Endodermal cell (in vitro differentiated cells): ENCODE results near the gene ZNF627. TPM values are rescaled to one million over a fixed set of nuclear protein-coding genes. Genes with fewer than 3 reads are reported as not detected.
"Not testable (repeated sequence)": the region's sequence is repeated elsewhere in the genome, so short reads cannot be mapped to it uniquely, and the experiment has no call there.

Experiments
- DNase-seq: peaks from one replicate; pipeline ENCODE4 v3.0.0-alpha.2; 2017
- H3K27ac ChIP-seq: 2 replicates; pipeline ENCODE4 v1.5.1; 2013; ENCODE audit warnings: mild to moderate bottlenecking, low read depth, low read length, moderate library complexity
- H3K27me3 ChIP-seq: 2 replicates; pipeline ENCODE4 v1.6.1; 2013; ENCODE audit warnings: mild to moderate bottlenecking, low read length, moderate library complexity; ENCODE audit not compliant: insufficient read depth, control insufficient read depth, poor library complexity, severe bottlenecking
- H3K36me3 ChIP-seq: 2 replicates; pipeline ENCODE4 v1.7.0; 2013; ENCODE audit warnings: mild to moderate bottlenecking, low read length, moderate library complexity; ENCODE audit not compliant: control insufficient read depth, insufficient read depth
- H3K4me1 ChIP-seq: one replicate; pipeline ENCODE4 v1.7.0; 2013; ENCODE audit warnings: low read length; ENCODE audit not compliant: control insufficient read depth, insufficient read depth
- H3K4me3 ChIP-seq: 2 replicates; pipeline ENCODE4 v1.5.1; 2013; ENCODE audit warnings: mild to moderate bottlenecking, low read length, moderate library complexity
- H3K9ac ChIP-seq: 2 replicates; pipeline ENCODE4 v1.6.1; 2013; ENCODE audit warnings: mild to moderate bottlenecking, low read length, moderate library complexity; ENCODE audit not compliant: poor library complexity, severe bottlenecking; ENCODE audit errors: extremely low read depth
- H3K9me3 ChIP-seq: 2 replicates; pipeline ENCODE4 v1.6.1; 2013; ENCODE audit warnings: mild to moderate bottlenecking, low read length, moderate library complexity; ENCODE audit not compliant: control insufficient read depth
- H3K27ac Mint-ChIP-seq: 2 replicates; pipeline ENCODE4 v1.8.0; 2020; ENCODE audit warnings: mixed read lengths
- H3K27me3 Mint-ChIP-seq: 2 replicates; pipeline ENCODE4 v1.8.0; 2021; ENCODE audit warnings: mild to moderate bottlenecking, mixed read lengths; ENCODE audit not compliant: insufficient read depth
- H3K36me3 Mint-ChIP-seq: 2 replicates; pipeline ENCODE4 v1.8.0; 2020; ENCODE audit warnings: low read depth, mixed read lengths
- H3K4me1 Mint-ChIP-seq: 2 replicates; pipeline ENCODE4 v1.8.0; 2020; ENCODE audit warnings: mixed read lengths
- H3K4me3 Mint-ChIP-seq: 2 replicates; pipeline ENCODE4 v1.8.0; 2020; ENCODE audit warnings: mild to moderate bottlenecking, moderate library complexity, mixed read lengths
- H3K9me3 Mint-ChIP-seq: 2 replicates; pipeline ENCODE4 v1.8.0; 2020; ENCODE audit warnings: mild to moderate bottlenecking, mixed read lengths
- CTCF ChIP-seq: fragments of 200-600 bp; sonication (generic); conservative IDR thresholded peaks from 2 replicates; pipeline ENCODE4 v1.5.0; 2021; ENCODE audit warnings: antibody characterized with exemption, mild to moderate bottlenecking
- WGBS, 2 experiments: methylation state at CpG; one replicate each; pipeline versions ENCODE4 v1.1.5 to v1.1.7; 2013; ENCODE audit warnings: missing lambda C conversion rate in 2 of 2, mixed read lengths in 1 of 2; ENCODE audit not compliant: insufficient coverage in 1 of 2, insufficient read length in 1 of 2; 5-methylcytosine and 5-hydroxymethylcytosine counted together
- total RNA-seq, 2 donors: library from RNA; stranded (reverse); fragmentation: NEBNext Ultra II Directional in 1 of 2; extraction: Animal tissue kit (Norgen Biotek cat#: 25700) in 1 of 2; gene quantifications; 2 replicates in 1 of 2; 3 replicates in 1 of 2; pipeline ENCODE4 v1.2.1, GENCODE V29; 2021

ZNF627 gene
- total RNA-seq, 2 donors from 2014 or later = 22.0 to 30.5 TPM

- Mint-ChIP-seq H3K9me3 (peaks cover 59% of the 10 kb centered on the region), H3K4me3 (peak overlapping the region; percentile 49), H3K27ac (no peak overlapping the region), H3K36me3 (peaks cover 35% of the 10 kb centered on the region), H3K27me3 (peaks cover 36% of the 10 kb centered on the region), H3K4me1 (peaks cover 17% of the 10 kb centered on the region)
- WGBS, 2 experiments = 87 to 97% methylated on average over 4 of the region's 4 CpGs
- no peak for TF ChIP-seq CTCF
- H3K4me1 ChIP-seq = peaks cover 5% of the 10 kb centered on the region
- H3K4me3 ChIP-seq = peak overlapping the region; percentile 63
- no peaks in the 10 kb centered on the region for H3K27me3 ChIP-seq
- no peak overlapping the region for H3K27ac ChIP-seq
- no peak overlapping the region for H3K9ac ChIP-seq
- H3K36me3 ChIP-seq = peaks cover 29% of the 10 kb centered on the region
- no peak for DNase-seq
- H3K9me3 ChIP-seq = peaks cover 25% of the 10 kb centered on the region
Measured at GRCh38 chr19:11624069-11624463, 26.8 kb downstream of the ZNF627 start.

GRCh38 chr19:11626252-11626651 is 29.0 kb downstream of the ZNF627 start:
- Histone ChIP-seq H3K9ac (no peak overlapping the region), H3K27ac (no peak overlapping the region), H3K36me3 (peaks cover 8% of the 10 kb centered on the region), H3K9me3 (peaks cover 3% of the 10 kb centered on the region), H3K4me3 (no peak overlapping the region), H3K4me1 (peaks cover 5% of the 10 kb centered on the region), H3K27me3 (no peaks in the 10 kb centered on the region)
- peaks cover 45% of the 10 kb centered on the region for H3K9me3 Mint-ChIP-seq
- no peak for TF ChIP-seq CTCF
- H3K36me3 Mint-ChIP-seq = peaks cover 13% of the 10 kb centered on the region
- no peak overlapping the region for H3K27ac Mint-ChIP-seq
- no peak overlapping the region for H3K4me3 Mint-ChIP-seq
- H3K27me3 Mint-ChIP-seq = peaks cover 43% of the 10 kb centered on the region
- WGBS, 2 experiments = 88% methylated on average over 10 to 15 of the region's 15 CpGs
- no peak for DNase-seq
- peaks cover 17% of the 10 kb centered on the region for H3K4me1 Mint-ChIP-seq

GRCh38 chr19:11633223-11633622 is 35.9 kb downstream of the ZNF627 start:
- Histone ChIP-seq H3K4me3 (no peak overlapping the region), H3K27ac (no peak overlapping the region), H3K36me3 (no peaks in the 10 kb centered on the region), H3K9me3 (peaks cover 6% of the 10 kb centered on the region), H3K4me1 (no peaks in the 10 kb centered on the region), H3K27me3 (no peaks in the 10 kb centered on the region), H3K9ac (no peak overlapping the region)
- no peak for TF ChIP-seq CTCF
- no peak overlapping the region for H3K4me3 Mint-ChIP-seq
- H3K4me1 Mint-ChIP-seq = no peaks in the 10 kb centered on the region
- no peaks in the 10 kb centered on the region for H3K36me3 Mint-ChIP-seq
- no peak overlapping the region for H3K27ac Mint-ChIP-seq
- peaks cover 43% of the 10 kb centered on the region for H3K9me3 Mint-ChIP-seq
- no peak for DNase-seq
- 88 to 95% methylated on average over 9 of the region's 9 CpGs for WGBS, 2 experiments
- H3K27me3 Mint-ChIP-seq = peaks cover 18% of the 10 kb centered on the region

- not testable (repeated sequence) for H3K9ac ChIP-seq, H3K4me3 ChIP-seq, H3K36me3 ChIP-seq, H3K9me3 ChIP-seq, H3K27ac ChIP-seq, H3K27ac Mint-ChIP-seq, H3K36me3 Mint-ChIP-seq, DNase-seq, H3K4me1 ChIP-seq, H3K27me3 ChIP-seq, H3K4me1 Mint-ChIP-seq, H3K4me3 Mint-ChIP-seq
- Mint-ChIP-seq H3K27me3 (peaks cover 18% of the 10 kb centered on the region), H3K9me3 (peaks cover 43% of the 10 kb centered on the region)
- 70 to 94% methylated on average over 2 to 3 of the region's 3 CpGs for WGBS, 2 experiments
Measured at GRCh38 chr19:11634018-11634662, 36.9 kb downstream of the ZNF627 start.
